ENCODE measurements around the gene TTC12. TPM values are rescaled to one million over a fixed set of nuclear protein-coding genes. Genes with fewer than 3 reads are reported as not detected.

TTC12 gene
- total and polyA plus RNA-seq, 10 of the 15 experiments (the other 5 are each of a cell fraction or from before 2014, with no cell fraction given), result 3.7 to 14.0 (median 8.1) TPM

DNA sequence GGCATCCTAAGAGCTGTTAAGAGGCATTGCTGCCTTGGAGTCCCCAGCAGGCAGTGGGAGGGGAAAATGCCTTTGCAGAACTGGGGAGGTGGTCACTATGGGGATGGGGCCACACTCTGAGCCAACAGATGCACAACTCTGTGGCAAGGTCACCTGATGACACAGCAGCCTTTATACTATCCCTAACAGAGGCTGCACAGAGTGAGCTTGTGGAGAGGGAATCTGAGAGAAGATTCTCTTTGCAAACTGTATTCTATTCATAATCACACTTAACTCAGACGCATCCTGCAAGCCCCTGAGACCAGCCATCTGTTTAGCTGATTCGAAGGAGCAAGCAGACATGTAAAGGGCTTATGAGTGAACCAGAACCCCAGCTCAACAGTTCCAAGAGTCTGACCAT lies 49.0 kb upstream of the TTC12 start:
- TF ChIP-seq SMAD5 (IDR thresholded peaks at IDR 0.05; ENCODE audit: low read depth), result no peak
- no peak for TF ChIP-seq SPI1 (IDR thresholded peaks at IDR 0.05; ENCODE audit: borderline replicate concordance, insufficient read depth, low read depth, low read length)
- TF ChIP-seq ZNF207 (IDR thresholded peaks at IDR 0.05; ENCODE audit: borderline replicate concordance), result no peak
- no peak for TF ChIP-seq PAX5 (IDR thresholded peaks at IDR 0.05; ENCODE audit: borderline replicate concordance, low read depth, low read length)
- no peak for TF ChIP-seq TCF3 (IDR thresholded peaks at IDR 0.05; ENCODE audit: borderline replicate concordance, insufficient read depth, low read depth, low read length)
- TF ChIP-seq SREBF1 (IDR thresholded peaks at IDR 0.05; ENCODE audit: low read length), result no peak
- no peak for TF ChIP-seq SP1 (IDR thresholded peaks at IDR 0.05; ENCODE audit: low read depth, low read length)
- TF ChIP-seq RAD51 (IDR thresholded peaks at IDR 0.05), result no peak
- TF ChIP-seq, protein P1, sequence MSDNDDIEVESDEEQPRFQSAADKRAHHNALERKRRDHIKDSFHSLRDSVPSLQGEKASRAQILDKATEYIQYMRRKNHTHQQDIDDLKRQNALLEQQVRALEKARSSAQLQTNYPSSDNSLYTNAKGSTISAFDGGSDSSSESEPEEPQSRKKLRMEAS (IDR thresholded peaks at IDR 0.05; ENCODE audit: low read depth, low read length), result no peak
- TF ChIP-seq SMC3 (IDR thresholded peaks at IDR 0.05; ENCODE audit: borderline replicate concordance, low read length), result no peak
- no peak for TF ChIP-seq SMARCA5 (IDR thresholded peaks at IDR 0.05)
- TF ChIP-seq ZSCAN29 (IDR thresholded peaks at IDR 0.05), result no peak
- no peak for TF ChIP-seq EED (IDR thresholded peaks at IDR 0.05; ENCODE audit: low read depth)
- TF ChIP-seq CHD1 (IDR thresholded peaks at IDR 0.05; ENCODE audit: low read depth, low read length), result no peak
- no peak for TF ChIP-seq NFYB (IDR thresholded peaks at IDR 0.05; ENCODE audit: insufficient read depth, low read depth, low read length)
- no peak for TF ChIP-seq RCOR1 (conservative IDR thresholded peaks at IDR 0.05; ENCODE audit: low read depth, low read length)
- TF ChIP-seq, protein P2, sequence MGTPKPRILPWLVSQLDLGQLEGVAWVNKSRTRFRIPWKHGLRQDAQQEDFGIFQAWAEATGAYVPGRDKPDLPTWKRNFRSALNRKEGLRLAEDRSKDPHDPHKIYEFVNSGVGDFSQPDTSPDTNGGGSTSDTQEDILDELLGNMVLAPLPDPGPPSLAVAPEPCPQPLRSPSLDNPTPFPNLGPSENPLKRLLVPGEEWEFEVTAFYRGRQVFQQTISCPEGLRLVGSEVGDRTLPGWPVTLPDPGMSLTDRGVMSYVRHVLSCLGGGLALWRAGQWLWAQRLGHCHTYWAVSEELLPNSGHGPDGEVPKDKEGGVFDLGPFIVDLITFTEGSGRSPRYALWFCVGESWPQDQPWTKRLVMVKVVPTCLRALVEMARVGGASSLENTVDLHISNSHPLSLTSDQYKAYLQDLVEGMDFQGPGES (IDR thresholded peaks at IDR 0.05), result no peak
- TF ChIP-seq RELB (IDR thresholded peaks at IDR 0.05; ENCODE audit: low read depth), result no peak
- 0% methylated on average over 2 of the region's 2 CpGs for WGBS (ENCODE audit: insufficient coverage, insufficient replicate concordance, low lambda C conversion rate, missing lambda C conversion rate)
- no peaks in the 10 kb centered on the region for H3K4me1 ChIP-seq (ENCODE audit: control insufficient read depth, insufficient read depth, low read length)
- H3K9me3 ChIP-seq (replicated peaks; ENCODE audit: control insufficient read depth, insufficient read depth, low read length), result no peaks in the 10 kb centered on the region
- no peak overlapping the region for H3K4me3 ChIP-seq
- ChIA-PET RAD21 (ENCODE audit: unreplicated experiment) (no interaction called here), CTCF (interaction anchor here (0.9 kb wide), 1 partner anchor 17 kb away, joined by 3 read pairs; no protein-coding TSS in a partner anchor), POLR2A (no interaction called here), SMC1A (ENCODE audit: uncharacterized antibody, unreplicated experiment) (no interaction called here)
- H3K9ac ChIP-seq (ENCODE audit: control insufficient read depth, insufficient read depth, low read length), result no peak overlapping the region
- H3K27me3 ChIP-seq (replicated peaks in 1 of 2; ENCODE audit: control insufficient read depth in 2 of 2, insufficient read depth in 2 of 2, low read length in 1 of 2), result peaks cover 3 to 5% of the 10 kb centered on the region in 2 experiments
- H4K20me1 ChIP-seq (ENCODE audit: control insufficient read depth, insufficient read depth), result no peaks in the 10 kb centered on the region
- no peak overlapping the region for H3K27ac ChIP-seq (ENCODE audit: control insufficient read depth, insufficient read depth)
- DNase-seq (ENCODE audit: low read depth, low spot score) (no peak), FAIRE-seq (no peak), ATAC-seq (no peak)
- no peaks in the 10 kb centered on the region for H3K79me2 ChIP-seq (ENCODE audit: control insufficient read depth, insufficient read depth, low read length)
- intact Hi-C loops (cut with micrococcal nuclease; ENCODE audit: unreplicated experiment) (no loop called here), in situ Hi-C loops (cut with MboI) (no loop called here)
- no peak overlapping the region for H2AFZ ChIP-seq (ENCODE audit: control insufficient read depth, low read depth, low read length)
- BruUV-seq (replicated peaks), result no TSS peak
- H3K4me2 ChIP-seq (ENCODE audit: control insufficient read depth, insufficient read depth), result no peak overlapping the region
- no peaks in the 10 kb centered on the region for H3K36me3 ChIP-seq (ENCODE audit: control insufficient read depth in 2 of 2, insufficient read depth in 2 of 2, low read length in 1 of 2)
